Upper lobe of left lung (tissue), 6 donors: Measurements from ENCODE around the gene PRICKLE2. TPM values are rescaled to one million over a fixed set of nuclear protein-coding genes. Genes with fewer than 3 reads are reported as not detected.

Experiments
- ATAC-seq, 2 donors: fragments of 200-7000 bp; cut with Tn5 transposase; one replicate each; pipeline ENCODE4 v1.9.1; 2022; ENCODE audit warnings: mild to moderate bottlenecking in 2 of 2, moderate library complexity in 2 of 2; ENCODE audit not compliant: low FRiP score in 2 of 2
- DNase-seq, 2 donors: peaks; one replicate each; pipeline ENCODE4 v3.0.0-alpha.2; 2019 to 2020
- H3K27ac ChIP-seq, 4 donors: fragments of 200-600 bp; sonication (generic); one replicate each; pipeline ENCODE4 v1.5.1; 2016 to 2019
- H3K27me3 ChIP-seq, 4 donors: fragments of 200-600 bp; sonication (generic); one replicate each; pipeline ENCODE4 v1.5.1; 2017 to 2019
- H3K36me3 ChIP-seq, 4 donors: fragments of 200-600 bp; sonication (generic); one replicate each; pipeline ENCODE4 v1.5.1; 2016 to 2019
- H3K4me1 ChIP-seq, 4 donors: fragments of 200-600 bp; sonication (generic); one replicate each; pipeline ENCODE4 v1.5.1; 2018 to 2019
- H3K4me3 ChIP-seq, 4 donors: fragments of 200-600 bp; sonication (generic); one replicate each; pipeline ENCODE4 v1.5.1; 2017 to 2019; ENCODE audit warnings: mild to moderate bottlenecking in 2 of 4, moderate library complexity in 1 of 4
- H3K9me3 ChIP-seq, 4 donors: fragments of 200-600 bp; sonication (generic); one replicate each; pipeline ENCODE4 v1.5.1; 2018 to 2019
- EP300 ChIP-seq, 4 donors: sonication (generic); formaldehyde crosslinking; IDR thresholded peaks; one replicate each; pipeline ENCODE4 v1.5.1; 2017; ENCODE audit warnings: antibody characterized with exemption in 4 of 4, control low read depth in 2 of 4
- POLR2A ChIP-seq, 4 donors: fragments of 450-650 bp; IDR thresholded peaks; one replicate each; pipeline ENCODE4 v1.5.1; 2016 to 2017; ENCODE audit warnings: antibody characterized with exemption in 4 of 4, mild to moderate bottlenecking in 2 of 4
- POLR2AphosphoS5 ChIP-seq, 2 donors: sonication (generic); formaldehyde crosslinking; IDR thresholded peaks; one replicate each; pipeline ENCODE4 v1.5.1; 2017; ENCODE audit warnings: antibody characterized with exemption in 2 of 2
- WGBS, 2 donors: methylation state at CpG; one replicate each; pipeline ENCODE4 v1.1.5; 2017 to 2018; 5-methylcytosine and 5-hydroxymethylcytosine counted together
- total RNA-seq, 6 donors: library from RNA; depleted of rRNA in 4 of 6; stranded (reverse); fragments of >200 nt in 4 of 6; gene quantifications; one replicate each; pipeline versions ENCODE4 v1.1.0 to v1.2.1, GENCODE V29; 2016 to 2021
- TF ChIP-seq, protein P1 (sequence below), 6 experiments: fragments of 450-650 bp in 4 of 6; fragments of 200-600 bp in 2 of 6; sonication (generic) in 2 of 6; IDR thresholded peaks; one replicate each; pipeline ENCODE4 v1.5.1; 2016 to 2019; ENCODE audit warnings: antibody characterized with exemption in 6 of 6
- donor health status: DM: no; HTN: no; CAD: no; lungs with moderate emphysema.
- donor health status: DM: no; HTN: yes; CAD: no; lungs with severe emphysema.

The PRICKLE2 gene
- total RNA-seq, 6 donors from 2014 or later, result 28.3 to 68.9 (median 36.3) TPM

DNA sequence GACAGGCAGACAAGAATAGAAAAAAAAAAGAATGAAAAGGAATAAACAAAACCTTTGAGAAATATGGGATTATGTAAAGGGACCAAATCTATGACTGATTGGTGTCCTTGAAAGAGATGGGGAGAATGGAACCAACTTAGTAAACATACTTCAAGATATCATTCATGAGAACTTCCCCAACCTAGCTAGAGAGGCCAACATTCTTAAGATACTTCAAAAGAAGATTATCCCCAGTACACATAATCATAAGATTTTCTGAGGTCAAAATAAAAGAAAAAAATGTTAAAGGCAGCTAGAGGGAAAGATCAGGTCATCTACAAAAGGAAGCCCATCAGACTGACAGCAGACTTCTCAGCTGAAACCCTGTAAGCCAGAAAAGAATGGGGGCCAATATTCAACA, 110.6 kb downstream of the PRICKLE2 start:
- Histone ChIP-seq H3K9me3 (peaks cover 0 to 3% (median 0%) of the 10 kb centered on the region in 4 donors), H3K27me3 (no peaks in the 10 kb centered on the region), H3K4me1 (no peaks in the 10 kb centered on the region), H3K36me3 (no peaks in the 10 kb centered on the region), H3K4me3 (no peak overlapping the region), H3K27ac (no peak overlapping the region)
- DNase-seq (no peak), ATAC-seq (no peak)
- no peak for TF ChIP-seq POLR2AphosphoS5 (IDR thresholded peaks at IDR 0.05)
- TF ChIP-seq EP300 (IDR thresholded peaks at IDR 0.05), result no peak
- TF ChIP-seq POLR2A (IDR thresholded peaks at IDR 0.05), result no peak
- TF ChIP-seq, protein P1, sequence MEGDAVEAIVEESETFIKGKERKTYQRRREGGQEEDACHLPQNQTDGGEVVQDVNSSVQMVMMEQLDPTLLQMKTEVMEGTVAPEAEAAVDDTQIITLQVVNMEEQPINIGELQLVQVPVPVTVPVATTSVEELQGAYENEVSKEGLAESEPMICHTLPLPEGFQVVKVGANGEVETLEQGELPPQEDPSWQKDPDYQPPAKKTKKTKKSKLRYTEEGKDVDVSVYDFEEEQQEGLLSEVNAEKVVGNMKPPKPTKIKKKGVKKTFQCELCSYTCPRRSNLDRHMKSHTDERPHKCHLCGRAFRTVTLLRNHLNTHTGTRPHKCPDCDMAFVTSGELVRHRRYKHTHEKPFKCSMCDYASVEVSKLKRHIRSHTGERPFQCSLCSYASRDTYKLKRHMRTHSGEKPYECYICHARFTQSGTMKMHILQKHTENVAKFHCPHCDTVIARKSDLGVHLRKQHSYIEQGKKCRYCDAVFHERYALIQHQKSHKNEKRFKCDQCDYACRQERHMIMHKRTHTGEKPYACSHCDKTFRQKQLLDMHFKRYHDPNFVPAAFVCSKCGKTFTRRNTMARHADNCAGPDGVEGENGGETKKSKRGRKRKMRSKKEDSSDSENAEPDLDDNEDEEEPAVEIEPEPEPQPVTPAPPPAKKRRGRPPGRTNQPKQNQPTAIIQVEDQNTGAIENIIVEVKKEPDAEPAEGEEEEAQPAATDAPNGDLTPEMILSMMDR (IDR thresholded peaks at IDR 0.05), result no peak

DNA sequence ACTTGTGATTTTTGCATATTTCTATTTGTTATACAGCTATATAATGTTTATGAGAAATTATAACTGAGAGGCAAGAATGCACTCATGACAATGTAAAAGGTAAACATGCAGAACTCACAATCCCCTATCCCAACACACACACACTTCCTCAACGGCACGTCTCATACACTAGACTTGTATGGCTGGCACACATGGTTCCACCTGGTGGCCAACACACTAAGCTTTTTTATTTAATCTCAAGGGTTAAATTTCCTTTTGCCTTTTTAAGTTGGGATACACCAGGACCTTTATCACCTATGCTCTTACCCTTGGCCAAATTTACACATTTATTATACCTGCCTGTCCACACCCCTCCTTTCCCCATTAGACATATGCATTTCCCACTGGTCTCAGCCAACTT, 113.4 kb downstream of the PRICKLE2 start:
- Histone ChIP-seq H3K27me3 (no peaks in the 10 kb centered on the region), H3K9me3 (peaks cover 0 to 3% (median 0%) of the 10 kb centered on the region in 4 donors), H3K36me3 (no peaks in the 10 kb centered on the region), H3K4me3 (no peak overlapping the region), H3K4me1 (no peaks in the 10 kb centered on the region), H3K27ac (no peak overlapping the region)
- 36 to 83% methylated on average over 2 of the region's 2 CpGs for WGBS, 2 donors
- no peak for ATAC-seq
- DNase-seq, result no peak
- TF ChIP-seq, protein P1 (IDR thresholded peaks at IDR 0.05), result no peak
- TF ChIP-seq POLR2AphosphoS5 (IDR thresholded peaks at IDR 0.05), result no peak
- no peak for TF ChIP-seq EP300 (IDR thresholded peaks at IDR 0.05)
- no peak for TF ChIP-seq POLR2A (IDR thresholded peaks at IDR 0.05)

DNA sequence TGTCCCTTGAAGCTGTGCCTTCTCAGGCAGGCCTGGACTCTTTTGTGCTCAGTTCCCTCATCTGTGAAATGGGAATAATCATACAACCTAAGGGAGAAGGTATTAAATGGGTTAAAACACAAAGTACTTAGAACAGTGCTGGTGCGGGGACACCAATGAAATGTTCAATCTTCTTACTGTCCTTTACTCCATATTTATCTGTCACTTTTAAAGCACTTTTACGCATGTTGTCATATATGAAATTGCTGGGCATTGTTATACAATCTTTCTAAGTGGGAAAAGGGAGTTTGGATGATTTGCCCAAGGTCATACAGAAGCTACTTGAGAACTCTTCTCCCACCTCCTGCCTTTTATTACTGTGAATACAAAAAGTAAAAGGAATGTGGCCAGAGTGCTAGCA, 114.2 kb downstream of the PRICKLE2 start:
- WGBS, 2 donors, result 92 to 98% methylated on average over 2 of the region's 2 CpGs
- DNase-seq (no peak), ATAC-seq (no peak)
- Histone ChIP-seq H3K27me3 (no peaks in the 10 kb centered on the region), H3K36me3 (no peaks in the 10 kb centered on the region), H3K9me3 (peaks cover 0 to 3% (median 0%) of the 10 kb centered on the region in 4 donors), H3K4me3 (no peak overlapping the region), H3K4me1 (no peaks in the 10 kb centered on the region), H3K27ac (no peak overlapping the region)
- no peak for TF ChIP-seq POLR2A (IDR thresholded peaks at IDR 0.05)
- TF ChIP-seq POLR2AphosphoS5 (IDR thresholded peaks at IDR 0.05), result no peak

DNA sequence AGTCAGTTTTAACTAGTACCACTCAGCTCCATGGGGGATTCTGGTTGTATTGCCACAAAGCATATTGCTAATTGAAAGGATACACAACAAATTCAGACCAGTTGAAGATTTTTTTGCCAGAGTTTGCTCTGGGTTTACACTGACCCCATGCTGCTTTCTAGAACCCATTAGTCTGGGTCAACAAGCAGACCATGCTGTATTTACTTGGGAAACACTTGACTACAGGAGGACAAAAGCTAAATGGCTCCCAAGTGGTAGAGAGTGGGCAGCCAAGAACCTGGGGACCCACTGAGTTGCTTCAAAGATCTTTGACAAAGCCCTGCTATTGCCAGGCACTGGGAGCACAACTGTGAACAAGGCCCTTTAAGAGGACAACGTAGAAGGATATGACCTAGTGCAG, 115.2 kb downstream of the PRICKLE2 start:
- ATAC-seq, result no peak
- peak overlapping the region in 1 of 4 donors; percentile 24 for H3K27ac ChIP-seq
- H3K36me3 ChIP-seq, result no peaks in the 10 kb centered on the region
- DNase-seq, result no peak
- TF ChIP-seq POLR2A (IDR thresholded peaks at IDR 0.05), result no peak
- TF ChIP-seq, protein P1 (IDR thresholded peaks at IDR 0.05), result no peak
- TF ChIP-seq POLR2AphosphoS5 (IDR thresholded peaks at IDR 0.05), result no peak
- no peak for TF ChIP-seq EP300 (IDR thresholded peaks at IDR 0.05)
- no peaks in the 10 kb centered on the region for H3K27me3 ChIP-seq
- no peaks in the 10 kb centered on the region for H3K4me1 ChIP-seq
- peaks cover 0 to 3% (median 0%) of the 10 kb centered on the region in 4 donors for H3K9me3 ChIP-seq
- WGBS, 2 donors, result 0 to 65% methylated on average over 1 of the region's 1 CpG
- H3K4me3 ChIP-seq, result no peak overlapping the region

DNA sequence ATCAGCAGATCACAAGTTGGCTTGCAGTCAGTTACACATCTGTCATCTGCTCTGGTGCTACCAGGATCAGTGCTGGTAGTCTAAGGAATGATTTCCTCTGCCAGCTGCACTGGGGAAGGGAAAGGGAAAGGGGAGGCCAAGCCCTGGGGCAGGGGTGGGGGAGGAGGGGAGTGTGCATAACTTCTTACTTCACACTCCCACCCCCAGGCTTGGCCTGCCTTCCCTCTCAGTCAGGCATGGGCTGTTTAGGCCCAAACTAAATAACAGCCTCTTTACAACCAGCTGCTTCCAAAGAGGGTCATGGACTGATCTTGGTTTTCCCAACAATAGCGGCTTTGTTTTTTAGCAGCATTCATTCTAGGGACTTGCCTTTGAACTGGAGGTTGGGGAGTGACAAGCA, 115.8 kb downstream of the PRICKLE2 start:
- Histone ChIP-seq H3K27ac (no peak overlapping the region), H3K4me1 (no peaks in the 10 kb centered on the region), H3K9me3 (no peaks in the 10 kb centered on the region), H3K36me3 (no peaks in the 10 kb centered on the region), H3K27me3 (no peaks in the 10 kb centered on the region), H3K4me3 (no peak overlapping the region)
- ATAC-seq (no peak), DNase-seq (no peak)
- TF ChIP-seq EP300 (IDR thresholded peaks at IDR 0.05), result no peak
- no peak for TF ChIP-seq POLR2AphosphoS5 (IDR thresholded peaks at IDR 0.05)
- no peak for TF ChIP-seq POLR2A (IDR thresholded peaks at IDR 0.05)
- TF ChIP-seq, protein P1 (IDR thresholded peaks at IDR 0.05), result no peak
- WGBS, 2 donors, result 88 to 91% methylated on average over 1 of the region's 1 CpG
